Sigmoid colon (tissue), 3 donors: ENCODE data around the gene MUC5AC.
"Not testable (repeated sequence)": the region's sequence is repeated elsewhere in the genome, so short reads cannot be mapped to it uniquely, and the experiment has no call there.

Source experiments
- CTCF ChIP-seq, 4 experiments: fragments of 450-650 bp in 3 of 4; fragments of 200-600 bp in 1 of 4; IDR thresholded peaks; one replicate each; pipeline ENCODE4 v1.5.1; 2016 to 2019; ENCODE audit warnings: antibody characterized with exemption in 4 of 4, mild to moderate bottlenecking in 3 of 4, moderate library complexity in 2 of 4
- POLR2A ChIP-seq, 2 donors: fragments of 450-650 bp; IDR thresholded peaks; one replicate each; pipeline ENCODE4 v1.6.1; 2016; ENCODE audit warnings: antibody characterized with exemption in 2 of 2, mild to moderate bottlenecking in 2 of 2, moderate library complexity in 2 of 2

GRCh38 chr11:1250411-1250810 lies 92.7 kb downstream of the MUC5AC start:
- TF ChIP-seq CTCF, POLR2A (IDR thresholded peaks at IDR 0.05): not testable (repeated sequence)
